Tibial nerve (tissue), 4 donors: ENCODE results near the gene MCF2L2. TPM values are rescaled to one million over a fixed set of nuclear protein-coding genes. Genes with fewer than 3 reads are reported as not detected.
A peak's percentile ranks its signal among the peaks of the same experiment; 100 is the strongest.

Experiments
- DNase-seq, 2 donors: peaks; one replicate each; pipeline ENCODE4 v3.0.0-alpha.2; 2019; ENCODE audit warnings: low spot score in 2 of 2
- H3K27ac ChIP-seq, 4 donors: fragments of 200-600 bp; sonication (generic) in 3 of 4; one replicate each; pipeline ENCODE4 v1.5.1; 2017 to 2019; ENCODE audit warnings: mild to moderate bottlenecking in 1 of 4
- H3K27me3 ChIP-seq, 2 donors: fragments of 200-600 bp; sonication (generic) in 1 of 2; one replicate each; pipeline versions ENCODE4 v1.5.1 to v1.6.0; 2017 to 2019
- H3K36me3 ChIP-seq, 3 donors: fragments of 200-600 bp; sonication (generic); one replicate each; pipeline ENCODE4 v1.5.1; 2018 to 2019
- H3K4me1 ChIP-seq, 4 donors: fragments of 200-600 bp; sonication (generic) in 3 of 4; one replicate each; pipeline ENCODE4 v1.5.1; 2017 to 2019
- H3K4me3 ChIP-seq, 4 donors: fragments of 200-600 bp; sonication (generic) in 3 of 4; one replicate each; pipeline ENCODE4 v1.5.1; 2017 to 2019; ENCODE audit warnings: mild to moderate bottlenecking in 1 of 4, moderate library complexity in 1 of 4
- H3K9me3 ChIP-seq, 4 donors: fragments of 200-600 bp; sonication (generic) in 3 of 4; one replicate each; pipeline ENCODE4 v1.5.1; 2017 to 2019
- CTCF ChIP-seq, 5 experiments: fragments of 200-600 bp in 3 of 5; fragments of 450-650 bp in 2 of 5; sonication (generic) in 3 of 5; IDR thresholded peaks; one replicate each; pipeline ENCODE4 v1.5.1; 2016 to 2019; ENCODE audit warnings: antibody characterized with exemption in 5 of 5, mild to moderate bottlenecking in 3 of 5, moderate library complexity in 2 of 5
- EP300 ChIP-seq, 2 donors: sonication (generic); formaldehyde crosslinking; IDR thresholded peaks; one replicate each; pipeline ENCODE4 v1.6.1; 2017; ENCODE audit warnings: antibody characterized with exemption in 2 of 2, mild to moderate bottlenecking in 1 of 2
- POLR2A ChIP-seq, 2 donors: fragments of 450-650 bp; IDR thresholded peaks; one replicate each; pipeline ENCODE4 v1.6.1; 2017; ENCODE audit warnings: antibody characterized with exemption in 2 of 2, mild to moderate bottlenecking in 2 of 2, moderate library complexity in 2 of 2
- WGBS, 2 donors: methylation state at CpG; one replicate each; pipeline ENCODE4 v1.1.5; 2018; 5-methylcytosine and 5-hydroxymethylcytosine counted together
- total RNA-seq, 4 donors: library from RNA; depleted of rRNA; stranded (reverse); fragments of >200 nt; gene quantifications; one replicate each; pipeline ENCODE4 v1.1.0, GENCODE V29; 2016

MCF2L2 gene
- total RNA-seq, 4 donors from 2014 or later: 0.90 to 24.9 (median 1.8) TPM

DNA sequence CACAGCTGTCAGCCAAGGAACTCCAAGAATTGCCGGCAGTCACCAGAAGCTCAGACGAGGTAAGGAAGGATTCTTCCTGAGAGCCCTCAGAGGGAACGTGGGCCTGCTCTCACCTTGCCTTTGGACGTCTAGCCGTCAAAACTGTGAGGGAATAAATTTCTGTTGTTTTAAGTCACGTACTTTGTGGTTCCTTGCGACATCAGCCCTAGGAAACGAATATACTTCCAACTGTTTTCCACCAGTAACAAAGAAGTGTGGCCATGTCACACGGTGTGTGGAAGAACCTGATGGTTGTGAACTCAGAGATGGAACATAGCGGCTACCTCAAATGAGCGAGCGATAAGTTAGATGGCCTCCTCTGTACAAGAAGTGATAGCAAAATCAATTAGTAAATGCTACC is 216.3 kb downstream of the MCF2L2 start:
- Histone ChIP-seq H3K4me1 (no peaks in the 10 kb centered on the region), H3K9me3 (no peaks in the 10 kb centered on the region), H3K4me3 (no peak overlapping the region), H3K27ac (peak overlapping the region in 2 of 4 donors; percentile 13 to 54), H3K27me3 (no peaks in the 10 kb centered on the region), H3K36me3 (no peaks in the 10 kb centered on the region)
- DNase-seq: no peak
- no peak for TF ChIP-seq POLR2A (IDR thresholded peaks at IDR 0.05)
- TF ChIP-seq EP300 (IDR thresholded peaks at IDR 0.05): no peak
- no peak for TF ChIP-seq CTCF (IDR thresholded peaks at IDR 0.05)
- 79 to 83% methylated on average over 12 of the region's 12 CpGs for WGBS, 2 donors

DNA sequence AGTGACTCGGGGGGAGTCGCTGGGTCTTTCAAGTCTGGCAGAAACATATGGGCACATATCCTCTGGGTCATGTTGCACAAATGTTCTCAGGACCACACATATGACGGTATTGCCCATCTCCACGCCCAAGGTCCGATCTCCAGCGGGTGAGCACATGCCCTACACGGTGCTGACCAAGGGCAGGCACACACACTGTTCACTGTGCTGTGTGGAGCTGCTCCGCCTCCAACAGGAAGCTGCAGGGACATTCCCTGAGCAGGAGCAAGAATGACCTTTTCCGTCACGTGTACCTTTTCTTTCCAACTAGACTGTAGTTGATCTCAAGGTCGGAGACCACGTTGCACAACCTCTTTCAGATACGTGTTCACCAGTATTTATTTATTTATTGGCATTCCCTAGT is 217.1 kb downstream of the MCF2L2 start:
- 74 to 82% methylated on average over 13 of the region's 13 CpGs for WGBS, 2 donors
- Histone ChIP-seq H3K27me3 (no peaks in the 10 kb centered on the region), H3K27ac (peak overlapping the region in 1 of 4 donors; percentile 49), H3K4me3 (no peak overlapping the region), H3K4me1 (no peaks in the 10 kb centered on the region), H3K9me3 (no peaks in the 10 kb centered on the region), H3K36me3 (no peaks in the 10 kb centered on the region)
- TF ChIP-seq EP300 (IDR thresholded peaks at IDR 0.05) (no peak), POLR2A (IDR thresholded peaks at IDR 0.05) (no peak), CTCF (IDR thresholded peaks at IDR 0.05) (no peak)
- DNase-seq: no peak

DNA sequence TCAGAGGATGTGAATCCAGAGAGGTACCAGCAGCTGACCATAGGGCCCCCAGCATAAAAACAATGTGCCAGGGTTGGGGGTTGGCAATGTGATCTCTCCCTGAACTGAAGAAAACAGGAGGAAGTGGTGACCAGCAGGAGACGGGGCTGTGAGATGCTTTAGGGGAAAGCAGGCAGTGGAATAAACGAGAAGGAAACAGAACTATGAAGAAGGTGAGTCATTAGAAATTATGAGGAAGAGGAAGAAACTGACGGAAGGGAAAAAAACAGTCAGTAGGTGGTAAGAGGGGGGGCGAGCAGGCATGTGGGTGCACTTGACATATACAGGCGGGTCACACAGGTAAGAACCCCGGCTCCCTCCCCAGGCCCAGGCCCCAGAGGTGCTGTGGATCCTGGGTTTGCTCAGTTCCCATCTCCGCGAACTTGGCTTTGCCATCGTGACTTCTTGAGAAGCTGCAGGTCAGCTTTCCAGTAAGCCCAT is 217.5 kb downstream of the MCF2L2 start:
- 51 to 65% methylated on average over 9 of the region's 9 CpGs for WGBS, 2 donors
- no peaks in the 10 kb centered on the region for H3K27me3 ChIP-seq
- no peak for TF ChIP-seq POLR2A (IDR thresholded peaks at IDR 0.05)
- peak in 1 of 2 donors; percentile 56 for TF ChIP-seq EP300 (IDR thresholded peaks at IDR 0.05)
- no peaks in the 10 kb centered on the region for H3K36me3 ChIP-seq
- H3K9me3 ChIP-seq: no peaks in the 10 kb centered on the region
- DNase-seq: no peak
- H3K4me3 ChIP-seq: no peak overlapping the region
- no peaks in the 10 kb centered on the region for H3K4me1 ChIP-seq
- peak overlapping the region in 1 of 4 donors; percentile 49 for H3K27ac ChIP-seq

GRCh38 chr3:183210341-183210740 is 218.1 kb downstream of the MCF2L2 start:
- H3K27me3 ChIP-seq: no peaks in the 10 kb centered on the region
- H3K4me3 ChIP-seq: no peak overlapping the region
- no peaks in the 10 kb centered on the region for H3K36me3 ChIP-seq
- peak overlapping the region in 1 of 4 donors; percentile 49 for H3K27ac ChIP-seq
- no peak for DNase-seq
- 75 to 83% methylated on average over 5 of the region's 5 CpGs for WGBS, 2 donors
- no peaks in the 10 kb centered on the region for H3K4me1 ChIP-seq
- no peaks in the 10 kb centered on the region for H3K9me3 ChIP-seq
- TF ChIP-seq CTCF (IDR thresholded peaks at IDR 0.05): no peak
- TF ChIP-seq EP300 (IDR thresholded peaks at IDR 0.05): no peak
- TF ChIP-seq POLR2A (IDR thresholded peaks at IDR 0.05): no peak

DNA sequence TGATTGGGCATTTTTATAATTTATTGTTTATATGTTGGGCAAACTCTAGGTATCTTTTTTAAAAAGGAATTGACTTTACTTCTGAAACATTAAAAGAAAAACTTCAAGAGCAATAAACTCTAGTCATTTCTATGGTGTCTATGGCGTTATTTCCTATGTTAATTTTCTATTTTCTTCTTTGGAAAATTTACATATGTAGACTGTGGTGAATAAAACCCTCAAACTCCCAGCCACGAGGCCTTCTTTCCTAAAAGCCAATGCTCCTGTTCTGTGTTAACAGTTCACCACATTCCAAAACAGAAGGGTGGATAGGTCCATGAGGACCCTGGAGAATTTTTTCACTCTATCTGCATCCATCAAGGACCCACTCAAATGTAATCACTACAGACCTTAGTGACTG is 219.6 kb downstream of the MCF2L2 start:
- no peak overlapping the region for H3K4me3 ChIP-seq
- H3K9me3 ChIP-seq: peaks cover 0 to 4% (median 0%) of the 10 kb centered on the region in 4 donors
- no peak for DNase-seq
- WGBS, 2 donors: 83 to 92% methylated on average over 2 of the region's 2 CpGs
- H3K27ac ChIP-seq: no peak overlapping the region
- H3K36me3 ChIP-seq: no peaks in the 10 kb centered on the region
- H3K27me3 ChIP-seq: no peaks in the 10 kb centered on the region
- no peak for TF ChIP-seq EP300 (IDR thresholded peaks at IDR 0.05)
- TF ChIP-seq POLR2A (IDR thresholded peaks at IDR 0.05): no peak
- no peak for TF ChIP-seq CTCF (IDR thresholded peaks at IDR 0.05)
- no peaks in the 10 kb centered on the region for H3K4me1 ChIP-seq

- TF ChIP-seq EP300 (IDR thresholded peaks at IDR 0.05) (no peak), CTCF (IDR thresholded peaks at IDR 0.05) (no peak), POLR2A (IDR thresholded peaks at IDR 0.05) (no peak)
- Histone ChIP-seq H3K4me3 (no peak overlapping the region), H3K36me3 (no peaks in the 10 kb centered on the region), H3K27me3 (no peaks in the 10 kb centered on the region), H3K4me1 (no peaks in the 10 kb centered on the region), H3K27ac (no peak overlapping the region), H3K9me3 (peaks cover 0 to 9% (median 0%) of the 10 kb centered on the region in 4 donors)
- no peak for DNase-seq
- WGBS, 2 donors: 72 to 76% methylated on average over 2 of the region's 2 CpGs
Observed at GRCh38 chr3:183208260-183208659, 220.2 kb downstream of the MCF2L2 start.
